GM21390 (cell line): ENCODE measurements around the gene CYTL1.
"Not testable (repeated sequence)": the region's sequence is repeated elsewhere in the genome, so short reads cannot be mapped to it uniquely, and the experiment has no call there.

Source experiments
- ATAC-seq: cut with Tn5 transposase; IDR thresholded peaks from one replicate; pipeline ENCODE4 v1.9.1; 2021; ENCODE audit not compliant: unreplicated experiment

Gene CYTL1

GRCh38 chr4:5034206-5034605, 14.9 kb upstream of the CYTL1 start:
- ATAC-seq, result no peak

GRCh38 chr4:5033281-5033841, 14.1 kb upstream of the CYTL1 start:
- ATAC-seq, result no peak

GRCh38 chr4:5032813-5033212, 13.6 kb upstream of the CYTL1 start:
- no peak for ATAC-seq

GRCh38 chr4:5030927-5031326, 11.7 kb upstream of the CYTL1 start:
- no peak for ATAC-seq

DNA sequence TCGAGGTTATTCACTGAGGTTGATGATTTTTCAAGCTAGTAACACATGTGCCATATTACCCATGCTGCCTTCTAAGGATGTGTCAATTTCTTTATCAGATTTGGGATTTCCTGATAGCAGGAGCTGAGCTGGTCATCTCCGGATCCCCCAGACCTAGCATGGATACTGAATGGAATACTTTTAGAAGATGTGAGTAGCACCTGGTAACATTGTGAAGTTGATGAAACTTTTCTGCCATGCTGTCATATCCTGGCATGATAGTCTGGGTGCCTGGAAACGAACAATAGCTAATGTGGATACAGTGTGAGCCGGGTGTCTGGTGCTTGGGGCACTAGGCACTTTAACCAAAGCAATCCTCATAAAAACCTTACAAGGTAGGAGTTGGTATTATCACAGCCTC, 11.0 kb upstream of the CYTL1 start:
- ATAC-seq, result no peak

DNA sequence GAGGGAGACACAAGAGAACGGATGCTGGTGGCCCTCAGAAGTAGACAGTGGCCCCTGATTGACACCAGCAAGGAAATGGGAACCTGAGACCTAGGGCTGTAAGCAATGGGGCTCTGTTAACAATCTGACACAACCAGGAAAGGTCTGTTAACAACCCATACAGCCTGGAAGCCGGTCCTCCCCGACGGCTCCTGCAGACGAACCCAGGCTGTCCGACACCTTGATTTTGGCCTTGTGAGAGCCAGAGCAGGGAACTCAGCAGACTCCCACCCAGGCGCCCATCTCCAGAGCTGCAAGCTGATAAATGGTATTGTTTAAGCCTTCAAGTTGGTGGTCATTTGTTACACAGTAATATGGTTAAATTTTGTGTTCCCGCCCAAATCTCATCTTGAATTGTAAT, 10.2 kb upstream of the CYTL1 start:
- no peak for ATAC-seq

- no peak for ATAC-seq
These were observed 9.2 kb upstream of the CYTL1 start for GRCh38 chr4:5028480-5028879.

DNA sequence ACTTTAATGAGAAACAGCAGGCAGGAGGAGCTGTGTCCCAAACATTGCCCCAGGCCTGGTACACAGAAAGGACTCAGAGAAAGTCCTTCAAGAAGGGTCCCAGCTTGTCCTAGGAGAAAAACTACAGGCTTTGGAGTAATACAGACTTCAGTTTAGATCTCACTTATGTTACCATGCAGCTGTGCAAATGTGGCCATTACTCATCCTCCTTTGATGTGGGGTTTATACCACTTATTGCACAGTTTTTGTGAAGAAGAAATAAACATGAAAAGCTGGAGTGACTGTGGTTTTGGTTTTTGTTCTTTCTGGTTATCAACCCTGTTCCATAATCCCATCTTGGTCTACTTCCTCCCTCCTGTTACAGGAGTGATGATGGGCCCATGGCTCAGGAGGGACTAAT, 8.1 kb upstream of the CYTL1 start:
- no peak for ATAC-seq

DNA sequence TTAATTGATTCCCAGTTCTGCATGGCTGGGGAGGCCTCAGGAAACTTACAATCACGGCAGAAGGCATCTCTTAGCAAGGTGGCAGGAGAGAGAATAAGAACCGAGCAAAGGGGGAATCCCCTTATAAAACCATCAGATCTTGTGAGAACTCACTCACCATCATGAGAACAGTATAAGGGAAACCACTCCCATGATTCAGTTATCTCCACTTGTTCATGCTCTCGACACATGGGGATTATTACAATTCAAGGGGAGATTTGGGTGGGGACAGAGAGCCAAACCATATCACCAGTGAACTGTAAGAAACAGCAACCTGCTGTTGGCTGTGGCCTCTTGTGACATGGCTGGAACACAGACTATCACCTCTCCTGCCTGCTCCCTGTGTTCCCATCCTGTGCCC, 7.1 kb upstream of the CYTL1 start:
- no peak for ATAC-seq

GRCh38 chr4:5024673-5025072, 5.4 kb upstream of the CYTL1 start:
- no peak for ATAC-seq

GRCh38 chr4:5021546-5021945, 2.3 kb upstream of the CYTL1 start:
- ATAC-seq, result no peak

DNA sequence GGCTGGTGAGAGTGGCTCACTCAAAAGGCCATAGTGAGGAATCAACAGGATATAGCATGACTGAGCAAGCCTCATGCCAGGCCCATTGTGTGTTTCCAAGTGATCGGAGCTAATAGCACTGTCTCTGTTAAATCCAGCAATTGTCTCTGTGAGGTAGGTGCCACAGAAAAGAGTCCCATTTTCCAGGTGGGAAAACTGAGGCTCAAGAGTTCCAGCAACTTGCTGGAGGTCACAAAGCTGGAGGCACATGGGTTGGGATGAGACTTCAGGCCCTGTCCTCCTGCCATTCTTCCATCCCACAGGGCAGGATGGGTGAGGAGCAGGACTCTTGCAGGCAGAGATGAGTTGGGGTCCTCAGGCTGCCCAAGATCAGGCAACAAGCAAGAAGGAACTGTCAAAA, 1.1 kb upstream of the CYTL1 start:
- no peak for ATAC-seq

- ATAC-seq, result no peak
These were observed 538 bp upstream of the CYTL1 start for GRCh38 chr4:5019796-5020195.

- ATAC-seq, result no peak
These were observed 655 bp downstream of the CYTL1 start for GRCh38 chr4:5018603-5019002.

- no peak for ATAC-seq
These were observed 1.2 kb downstream of the CYTL1 start for GRCh38 chr4:5018096-5018495.

- no peak for ATAC-seq
These were observed 5.1 kb downstream of the CYTL1 start for GRCh38 chr4:5014007-5014682.

DNA sequence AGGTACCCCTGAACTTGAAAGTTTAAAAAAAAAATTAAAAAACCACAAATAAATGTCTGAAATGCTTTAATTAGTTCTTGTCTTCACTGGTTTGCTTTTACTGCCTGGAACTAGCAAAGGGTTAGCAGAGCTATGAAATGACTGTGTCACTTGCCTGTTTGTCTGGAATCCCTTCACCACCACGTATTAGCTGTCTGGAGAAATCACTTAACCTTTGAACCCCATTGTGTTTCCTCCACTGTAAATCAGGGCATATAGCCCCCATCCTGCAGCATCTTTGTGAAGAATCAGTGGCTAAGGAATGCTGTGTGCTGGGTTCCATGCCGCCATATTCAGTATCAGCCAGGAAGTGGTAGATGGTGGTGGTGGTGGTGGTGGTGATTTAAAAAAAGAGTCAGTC, 6.3 kb downstream of the CYTL1 start:
- no peak for ATAC-seq

- ATAC-seq, result no peak
These were observed 6.9 kb downstream of the CYTL1 start for GRCh38 chr4:5012244-5012898.

- no peak for ATAC-seq
These were observed 8.3 kb downstream of the CYTL1 start for GRCh38 chr4:5010984-5011383.

DNA sequence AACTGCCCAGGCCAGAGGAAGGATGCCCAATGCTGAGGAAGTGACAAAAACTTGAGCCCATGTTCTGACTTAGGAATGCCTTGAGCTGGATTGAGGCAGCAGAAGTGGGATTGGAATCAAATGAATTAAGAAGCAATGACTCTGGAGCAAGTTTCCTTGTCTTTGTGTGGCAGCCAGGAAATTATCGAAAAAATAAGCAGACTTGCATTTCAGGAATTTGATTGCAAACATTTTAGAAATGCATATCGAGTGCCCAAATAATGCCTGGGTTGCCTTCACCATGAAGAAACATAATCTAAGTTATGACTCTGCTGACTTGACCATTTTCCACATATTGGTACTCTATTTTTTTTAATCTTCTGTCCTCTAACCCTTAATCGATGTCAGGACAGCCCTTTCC, 9.5 kb downstream of the CYTL1 start:
- ATAC-seq, result no peak

- not testable (repeated sequence) for ATAC-seq
These were observed 12.3 kb downstream of the CYTL1 start for GRCh38 chr4:5006932-5007331.

GRCh38 chr4:5004496-5004895, 14.8 kb downstream of the CYTL1 start:
- ATAC-seq, result no peak

DNA sequence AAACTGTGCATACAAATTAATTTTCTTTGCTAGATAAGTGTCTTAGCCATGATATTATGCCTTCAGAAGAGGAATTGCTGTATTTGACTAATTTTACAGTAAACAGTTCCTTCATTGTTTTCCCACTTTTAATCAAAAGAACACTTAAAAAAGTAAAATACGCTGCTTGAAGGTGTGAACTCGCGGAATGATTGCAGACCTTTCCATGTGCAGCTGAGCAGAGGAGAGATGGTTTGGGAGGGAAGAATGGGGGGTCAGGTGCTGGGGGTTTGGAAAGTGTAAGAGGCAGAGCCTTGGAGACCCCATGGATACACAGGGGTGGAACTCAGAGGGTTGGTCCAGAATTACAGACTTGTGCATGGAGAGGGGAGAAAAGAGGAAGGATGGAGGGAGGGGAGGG, 15.3 kb downstream of the CYTL1 start:
- no peak for ATAC-seq
